GM13976 (cell line): ENCODE data around the gene BCAP31.

Source experiments
- DNase-seq: peaks from one replicate; pipeline ENCODE4 v3.0.0; 2012; ENCODE audit warnings: low spot score
- CTCF ChIP-seq: IDR thresholded peaks from 2 replicates; pipeline ENCODE4 v1.5.1; 2012; ENCODE audit warnings: borderline replicate concordance, mild to moderate bottlenecking; ENCODE audit not compliant: insufficient read depth; ENCODE audit errors: extremely low read depth, missing control alignments, control extremely low read depth
- in situ Hi-C: fragments of 300-500 bp; cut with MboI; formaldehyde crosslinking; loops from one replicate; pipeline ENCODE4 v1.12.0; 2022; ENCODE audit warnings: low sequenced_read_pairs, mixed read lengths, inconsistent platforms; ENCODE audit not compliant: unreplicated experiment

BCAP31 gene

GRCh38 chrX:153671589-153672530, 52.3 kb downstream of the BCAP31 start:
- in situ Hi-C loops, result loop anchor here (25.0 kb wide), 1 partner anchor 710 kb away; no protein-coding TSS in a partner anchor
- no peak for TF ChIP-seq CTCF
- no peak for DNase-seq

- no peak for TF ChIP-seq CTCF
- no peak for DNase-seq
- in situ Hi-C loops, result loop anchor here (25.0 kb wide), 1 partner anchor 709 kb away; no protein-coding TSS in a partner anchor
These were observed 53.2 kb downstream of the BCAP31 start for GRCh38 chrX:153670748-153671588.

GRCh38 chrX:153669901-153670731, 54.1 kb downstream of the BCAP31 start:
- no peak for TF ChIP-seq CTCF
- no peak for DNase-seq
- in situ Hi-C loops, result loop anchor here (10.0 to 25.0 kb wide), 2 partner anchors 125 to 708 kb away; no protein-coding TSS in a partner anchor

GRCh38 chrX:153669174-153669890, 54.9 kb downstream of the BCAP31 start:
- DNase-seq, result peak; percentile 74
- in situ Hi-C loops, result loop anchor here (10.0 to 25.0 kb wide), 2 partner anchors 125 to 707 kb away; no protein-coding TSS in a partner anchor
- peak; percentile 59 for TF ChIP-seq CTCF

- peak; percentile 21 for DNase-seq
- in situ Hi-C loops, result loop anchor here (10.0 to 25.0 kb wide), 2 partner anchors 124 to 706 kb away; no protein-coding TSS in a partner anchor
- no peak for TF ChIP-seq CTCF
These were observed 55.6 kb downstream of the BCAP31 start for GRCh38 chrX:153668423-153669173.
